GM12878 (cell line): ENCODE results near the gene CPO. TPM values are rescaled to one million over a fixed set of nuclear protein-coding genes. Genes with fewer than 3 reads are reported as not detected.

Experiments
- BRCA1 ChIP-seq: IDR thresholded peaks from 2 replicates; pipeline ENCODE4 v1.6.1; 2011; ENCODE audit warnings: low read depth, low read length, improper control_type of control experiment
- CREM ChIP-seq: IDR thresholded peaks from 2 replicates; pipeline ENCODE4 v1.6.1; 2014; ENCODE audit warnings: antibody characterized with exemption, low read depth
- KDM1A ChIP-seq: fragments of 200-600 bp; sonication (generic); IDR thresholded peaks from 2 replicates; pipeline ENCODE4 v1.6.1; 2016; ENCODE audit warnings: borderline replicate concordance
- LARP7 ChIP-seq: fragments of 450-650 bp; IDR thresholded peaks from 2 replicates; pipeline ENCODE4 v1.6.1; 2017; ENCODE audit warnings: mild to moderate bottlenecking
- PBX3 ChIP-seq: IDR thresholded peaks from 2 replicates; pipeline ENCODE4 v1.6.1; 2011; ENCODE audit warnings: mild to moderate bottlenecking, low read depth, low read length, moderate library complexity; ENCODE audit not compliant: insufficient replicate concordance
- RB1 ChIP-seq: fragments of 450-650 bp; formaldehyde crosslinking; IDR thresholded peaks from 2 replicates; pipeline ENCODE4 v1.6.1; 2017; ENCODE audit warnings: mild to moderate bottlenecking, borderline replicate concordance
- ZNF687 ChIP-seq: fragments of 450-650 bp; IDR thresholded peaks from 2 replicates; pipeline ENCODE4 v1.6.1; 2017; ENCODE audit warnings: mild to moderate bottlenecking, moderate library complexity
- polyA plus RNA-seq, 11 experiments: library from polyadenylated mRNA; depleted of rRNA in 4 of 11; unstranded in 6 of 11; stranded (reverse) in 5 of 11; fragments of >200 nt; fragmentation: Nextera tagmentation in 4 of 11; fragmentation: Illumina TruSeq in 1 of 11; extraction: Ambion mirVana in 4 of 11; extraction: Trizol in 1 of 11; gene quantifications; 1 replicate in 1 of 11; 2 replicates in 10 of 11; pipeline versions ENCODE4 v1.2.1 to v1.2.3, GENCODE V29; 2011 to 2016; ENCODE audit warnings: inconsistent platforms in 2 of 11, missing spikeins in 2 of 11, low read depth in 1 of 11
- total RNA-seq, 4 experiments: library from RNA; depleted of rRNA in 3 of 4; stranded (reverse); fragments of >200 nt in 3 of 4; fragmentation: Illumina TruSeq in 1 of 4; extraction: Trizol in 1 of 4; gene quantifications; 2 replicates each; pipeline versions ENCODE4 v1.2.1 to v1.2.3, GENCODE V29; 2013 to 2021

The CPO gene
- total and polyA plus RNA-seq, 10 of the 15 experiments (the other 5 are each of a cell fraction or from before 2014, with no cell fraction given), result 0.13 to 0.14 TPM; not detected in 8

- TF ChIP-seq ZNF687 (no peak), RB1 (no peak), BRCA1 (no peak), PBX3 (no peak), KDM1A (no peak), CREM (no peak), LARP7 (no peak)
Measured at GRCh38 chr2:206969192-206969591, 29.9 kb downstream of the CPO start (continued).
